Peyer's patch (tissue), 4 donors: ENCODE data around the gene COQ10A. TPM values are rescaled to one million over a fixed set of nuclear protein-coding genes. Genes with fewer than 3 reads are reported as not detected.

Source experiments
- DNase-seq, 3 donors: peaks; one replicate each; pipeline ENCODE4 v3.0.0-alpha.2; 2017 to 2019
- H3K27ac ChIP-seq, 4 donors: fragments of 200-600 bp; sonication (generic); one replicate each; pipeline ENCODE4 v1.5.1; 2016 to 2019
- H3K27me3 ChIP-seq, 2 donors: fragments of 200-600 bp; sonication (generic); one replicate each; pipeline ENCODE4 v1.5.1; 2019
- H3K36me3 ChIP-seq, 3 donors: fragments of 200-600 bp; sonication (generic); one replicate each; pipeline ENCODE4 v1.5.1; 2016 to 2019
- H3K4me1 ChIP-seq, 4 donors: fragments of 200-600 bp; sonication (generic); one replicate each; pipeline ENCODE4 v1.5.1; 2016 to 2019
- H3K4me3 ChIP-seq, 4 donors: fragments of 200-600 bp; sonication (generic); 1 replicate in 3 of 4; 2 replicates in 1 of 4; pipeline ENCODE4 v1.5.1; 2016 to 2019; ENCODE audit warnings: mild to moderate bottlenecking in 1 of 4
- H3K9me3 ChIP-seq, 4 donors: fragments of 200-600 bp; sonication (generic); one replicate each; pipeline ENCODE4 v1.5.1; 2016 to 2019; ENCODE audit warnings: mild to moderate bottlenecking in 1 of 4
- POLR2A ChIP-seq, 2 donors: fragments of 450-650 bp; IDR thresholded peaks; one replicate each; pipeline ENCODE4 v1.5.1; 2017; ENCODE audit warnings: antibody characterized with exemption in 2 of 2, mild to moderate bottlenecking in 2 of 2, moderate library complexity in 2 of 2
- total RNA-seq, 4 donors: library from RNA; depleted of rRNA; stranded (reverse); fragments of >200 nt; gene quantifications; one replicate each; pipeline ENCODE4 v1.1.0, GENCODE V29; 2016
- TF ChIP-seq, protein P1 (sequence below), 6 experiments: fragments of 450-650 bp in 4 of 6; fragments of 200-600 bp in 2 of 6; sonication (generic) in 1 of 6; IDR thresholded peaks; one replicate each; pipeline ENCODE4 v1.5.1; 2017 to 2019; ENCODE audit warnings: antibody characterized with exemption in 6 of 6, mild to moderate bottlenecking in 3 of 6, moderate library complexity in 1 of 6

COQ10A gene
- total RNA-seq, 4 donors from 2014 or later: 9.1 to 14.8 (median 11.8) TPM

DNA sequence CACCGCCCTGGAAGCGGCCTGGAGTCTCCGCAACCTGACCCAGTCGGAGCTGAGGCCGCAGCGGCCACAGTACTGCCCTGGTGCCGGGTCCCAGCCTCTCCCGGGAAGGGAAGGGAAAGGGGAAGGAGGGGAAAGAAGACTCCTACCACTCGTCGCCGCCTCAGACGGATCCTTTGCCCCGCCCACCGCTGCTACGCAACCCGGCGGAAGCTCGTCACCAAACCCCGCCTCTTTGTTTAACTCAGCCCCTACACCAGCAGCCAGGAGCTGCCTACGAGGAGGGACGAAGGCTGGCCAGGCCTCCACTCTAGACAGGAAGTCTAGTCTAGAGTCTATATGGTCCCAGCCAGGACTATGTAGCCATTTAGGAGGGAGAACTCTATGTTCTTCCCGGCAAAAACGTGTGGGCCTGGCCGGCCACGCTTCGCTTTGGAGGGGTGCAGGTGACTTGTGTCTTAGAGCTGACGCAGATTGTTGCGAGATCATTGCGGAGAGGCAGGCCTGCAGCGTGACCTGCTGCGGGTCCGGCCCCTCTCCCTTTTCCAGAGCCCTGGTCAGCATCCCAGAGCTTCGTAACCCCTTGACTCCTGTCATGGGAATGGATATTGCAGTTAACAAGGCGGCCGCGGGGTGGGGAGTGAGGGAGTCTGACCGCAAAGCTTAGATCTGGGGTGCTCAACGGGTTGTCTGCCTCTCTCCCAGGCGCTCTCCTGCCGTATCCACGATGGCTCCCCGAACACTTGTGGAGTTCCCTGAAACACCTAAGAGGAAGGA is 44.8 kb upstream of the COQ10A start, which contains the start of gene RNF41:
RNF41 (minus strand) TSS at position 166 of the 774 bp plus-strand sequence. CDS start 7,875 bp downstream, outside the sequence.
- Histone ChIP-seq H3K36me3 (peaks cover 0 to 4% (median 0%) of the 10 kb centered on the region in 3 donors), H3K27me3 (no peaks in the 10 kb centered on the region), H3K27ac (peak within 1 kb of the TSS; percentile 94 to 99 (median 95)), H3K4me1 (peaks cover 5 to 47% (median 7%) of the 10 kb centered on the region in 4 donors), H3K4me3 (peak within 1 kb of the TSS; percentile 67 to 96 (median 85)), H3K9me3 (no peaks in the 10 kb centered on the region)
- DNase-seq: peak; percentile 97 to 99 (median 97)
- TF ChIP-seq POLR2A (IDR thresholded peaks at IDR 0.05): peak; percentile 92 to 96
- TF ChIP-seq, protein P1, sequence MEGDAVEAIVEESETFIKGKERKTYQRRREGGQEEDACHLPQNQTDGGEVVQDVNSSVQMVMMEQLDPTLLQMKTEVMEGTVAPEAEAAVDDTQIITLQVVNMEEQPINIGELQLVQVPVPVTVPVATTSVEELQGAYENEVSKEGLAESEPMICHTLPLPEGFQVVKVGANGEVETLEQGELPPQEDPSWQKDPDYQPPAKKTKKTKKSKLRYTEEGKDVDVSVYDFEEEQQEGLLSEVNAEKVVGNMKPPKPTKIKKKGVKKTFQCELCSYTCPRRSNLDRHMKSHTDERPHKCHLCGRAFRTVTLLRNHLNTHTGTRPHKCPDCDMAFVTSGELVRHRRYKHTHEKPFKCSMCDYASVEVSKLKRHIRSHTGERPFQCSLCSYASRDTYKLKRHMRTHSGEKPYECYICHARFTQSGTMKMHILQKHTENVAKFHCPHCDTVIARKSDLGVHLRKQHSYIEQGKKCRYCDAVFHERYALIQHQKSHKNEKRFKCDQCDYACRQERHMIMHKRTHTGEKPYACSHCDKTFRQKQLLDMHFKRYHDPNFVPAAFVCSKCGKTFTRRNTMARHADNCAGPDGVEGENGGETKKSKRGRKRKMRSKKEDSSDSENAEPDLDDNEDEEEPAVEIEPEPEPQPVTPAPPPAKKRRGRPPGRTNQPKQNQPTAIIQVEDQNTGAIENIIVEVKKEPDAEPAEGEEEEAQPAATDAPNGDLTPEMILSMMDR (IDR thresholded peaks at IDR 0.05): peak in 2 of 6 experiments; percentile 2 to 15

DNA sequence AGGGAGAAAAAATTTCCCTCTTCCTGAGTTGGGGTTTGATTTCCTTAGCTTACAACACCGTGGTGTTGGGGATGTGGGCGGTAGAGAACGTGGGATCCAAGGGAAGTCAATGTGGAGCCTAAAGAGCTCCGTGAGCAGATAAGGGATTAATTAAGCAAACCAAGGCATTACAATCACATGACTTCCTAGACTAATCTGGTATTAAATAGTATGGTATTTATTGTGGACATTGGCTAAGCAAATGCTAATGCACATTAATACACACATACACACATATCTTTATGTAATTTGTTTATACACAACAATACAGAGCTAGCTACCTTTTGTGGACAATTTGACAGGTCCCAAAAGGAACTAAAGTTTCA is 44.2 kb upstream of the COQ10A start:
- no peaks in the 10 kb centered on the region for H3K27me3 ChIP-seq
- TF ChIP-seq POLR2A (IDR thresholded peaks at IDR 0.05): no peak
- TF ChIP-seq, protein P1 (IDR thresholded peaks at IDR 0.05): no peak
- no peak for DNase-seq
- H3K27ac ChIP-seq: peak overlapping the region; percentile 94 to 99 (median 95)
- H3K4me1 ChIP-seq: peaks cover 5 to 47% (median 7%) of the 10 kb centered on the region in 4 donors
- no peaks in the 10 kb centered on the region for H3K9me3 ChIP-seq
- peak overlapping the region; percentile 67 to 96 (median 85) for H3K4me3 ChIP-seq
- no peaks in the 10 kb centered on the region for H3K36me3 ChIP-seq

DNA sequence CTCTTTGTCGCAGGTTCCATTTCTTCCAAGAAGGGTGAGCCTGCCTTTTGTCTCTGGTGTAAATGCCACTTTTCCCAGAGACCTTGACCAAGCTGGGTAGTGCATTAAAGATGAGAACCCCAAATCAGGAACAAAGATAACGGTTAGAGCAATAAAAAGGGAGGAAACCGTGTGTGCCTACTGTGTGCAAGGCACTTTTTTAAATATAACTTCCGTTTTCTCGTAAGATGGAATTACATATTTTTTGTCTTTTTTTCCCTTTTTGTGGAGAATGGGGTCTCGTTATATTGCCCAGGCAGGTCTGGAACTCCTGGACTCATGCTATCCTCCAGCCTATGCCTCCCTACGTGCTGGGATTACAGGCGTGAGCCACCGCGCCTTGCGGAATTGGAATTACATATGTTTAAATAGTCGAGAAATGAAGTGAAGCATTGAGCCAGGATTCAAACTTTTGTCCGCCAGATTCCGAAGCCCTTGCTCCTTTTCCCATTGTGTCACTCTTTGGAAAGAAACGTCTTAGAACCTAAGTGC is 43.1 kb upstream of the COQ10A start:
- Histone ChIP-seq H3K27me3 (no peaks in the 10 kb centered on the region), H3K4me3 (peak overlapping the region; percentile 47 to 67 (median 58))
- DNase-seq: no peak

GRCh38 chr12:56224102-56224701 is 42.5 kb upstream of the COQ10A start, which contains the start of gene NABP2:
Gene NABP2 (plus strand): TSS chr12:56224342. CDS start chr12:56224857, 515 bp downstream.
- H3K4me1 ChIP-seq: peaks cover 5 to 49% (median 7%) of the 10 kb centered on the region in 4 donors
- no peaks in the 10 kb centered on the region for H3K36me3 ChIP-seq
- no peaks in the 10 kb centered on the region for H3K9me3 ChIP-seq
- H3K4me3 ChIP-seq: peak within 1 kb of the TSS; percentile 47 to 67 (median 58)
- peak within 1 kb of the TSS; percentile 68 to 96 (median 86) for H3K27ac ChIP-seq
- peak; percentile 96 to 99 (median 98) for DNase-seq
- TF ChIP-seq POLR2A (IDR thresholded peaks at IDR 0.05): peak in 1 of 2 donors; percentile 61
- TF ChIP-seq, protein P1 (IDR thresholded peaks at IDR 0.05): peak; percentile 85 to 94 (median 89)
- no peaks in the 10 kb centered on the region for H3K27me3 ChIP-seq

More for the DNA sequence above, 43.1 kb upstream of the COQ10A start:
- Histone ChIP-seq H3K36me3 (no peaks in the 10 kb centered on the region), H3K27ac (peak overlapping the region; percentile 68 to 96 (median 86)), H3K9me3 (no peaks in the 10 kb centered on the region), H3K4me1 (peaks cover 5 to 47% (median 7%) of the 10 kb centered on the region in 4 donors)
- TF ChIP-seq, protein P1 (IDR thresholded peaks at IDR 0.05): no peak
- no peak for TF ChIP-seq POLR2A (IDR thresholded peaks at IDR 0.05)

- TF ChIP-seq, protein P1 (IDR thresholded peaks at IDR 0.05): no peak
- TF ChIP-seq POLR2A (IDR thresholded peaks at IDR 0.05): no peak
- H3K4me1 ChIP-seq: peaks cover 5 to 49% (median 7%) of the 10 kb centered on the region in 4 donors
- no peaks in the 10 kb centered on the region for H3K36me3 ChIP-seq
- DNase-seq: no peak
- H3K27ac ChIP-seq: peak overlapping the region; percentile 57 to 94 (median 72)
- H3K4me3 ChIP-seq: peak overlapping the region; percentile 47 to 67 (median 58)
- no peaks in the 10 kb centered on the region for H3K9me3 ChIP-seq
- no peaks in the 10 kb centered on the region for H3K27me3 ChIP-seq
These were observed 41.8 kb upstream of the COQ10A start for GRCh38 chr12:56224954-56225353.
